DND-41 (cell line): Measurements from ENCODE around the gene POLR2E.

Source experiments
- EZH2 ChIP-seq: IDR thresholded peaks from 3 replicates; pipeline ENCODE4 v1.6.1; 2012; ENCODE audit warnings: borderline replicate concordance, low read depth, mild to moderate bottlenecking, moderate library complexity, low read length, inconsistent platforms; ENCODE audit not compliant: severe bottlenecking
- TF ChIP-seq, protein P1 (sequence below): IDR thresholded peaks from 2 replicates; pipeline ENCODE4 v1.5.1; 2012; ENCODE audit warnings: borderline replicate concordance, low read length, moderate library complexity, mild to moderate bottlenecking; ENCODE audit not compliant: poor library complexity, severe bottlenecking; ENCODE audit errors: extremely low read depth

- TF ChIP-seq, protein P1, sequence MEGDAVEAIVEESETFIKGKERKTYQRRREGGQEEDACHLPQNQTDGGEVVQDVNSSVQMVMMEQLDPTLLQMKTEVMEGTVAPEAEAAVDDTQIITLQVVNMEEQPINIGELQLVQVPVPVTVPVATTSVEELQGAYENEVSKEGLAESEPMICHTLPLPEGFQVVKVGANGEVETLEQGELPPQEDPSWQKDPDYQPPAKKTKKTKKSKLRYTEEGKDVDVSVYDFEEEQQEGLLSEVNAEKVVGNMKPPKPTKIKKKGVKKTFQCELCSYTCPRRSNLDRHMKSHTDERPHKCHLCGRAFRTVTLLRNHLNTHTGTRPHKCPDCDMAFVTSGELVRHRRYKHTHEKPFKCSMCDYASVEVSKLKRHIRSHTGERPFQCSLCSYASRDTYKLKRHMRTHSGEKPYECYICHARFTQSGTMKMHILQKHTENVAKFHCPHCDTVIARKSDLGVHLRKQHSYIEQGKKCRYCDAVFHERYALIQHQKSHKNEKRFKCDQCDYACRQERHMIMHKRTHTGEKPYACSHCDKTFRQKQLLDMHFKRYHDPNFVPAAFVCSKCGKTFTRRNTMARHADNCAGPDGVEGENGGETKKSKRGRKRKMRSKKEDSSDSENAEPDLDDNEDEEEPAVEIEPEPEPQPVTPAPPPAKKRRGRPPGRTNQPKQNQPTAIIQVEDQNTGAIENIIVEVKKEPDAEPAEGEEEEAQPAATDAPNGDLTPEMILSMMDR = no peak
- TF ChIP-seq EZH2 = no peak
Observed at GRCh38 chr19:1063030-1063908, 31.9 kb downstream of the POLR2E start.
